Activated CD4-positive, alpha-beta T cell treated with anti-CD3 and anti-CD28 coated beads, Interleukin-2, amount 50 U/mL, for 48 hours (primary cell): Measurements from ENCODE around the gene ENOSF1.
"Not testable (repeated sequence)": the region's sequence is repeated elsewhere in the genome, so short reads cannot be mapped to it uniquely, and the experiment has no call there.

Experiments used
- DNase-seq, 2 experiments: peaks; one replicate each; pipeline ENCODE4 v3.0.0-alpha.2; 2020

The ENOSF1 gene

GRCh38 chr18:706405-706804, 6.0 kb downstream of the ENOSF1 start:
- DNase-seq, result no peak

GRCh38 chr18:703213-703967, 9.0 kb downstream of the ENOSF1 start:
- no peak for DNase-seq

GRCh38 chr18:697800-698199, 14.6 kb downstream of the ENOSF1 start:
- no peak for DNase-seq

GRCh38 chr18:697012-697411, 15.4 kb downstream of the ENOSF1 start:
- DNase-seq, result no peak

GRCh38 chr18:693466-694187, 18.8 kb downstream of the ENOSF1 start:
- no peak for DNase-seq

- DNase-seq, result no peak
Measured at GRCh38 chr18:692824-693223, 19.6 kb downstream of the ENOSF1 start.

- no peak for DNase-seq
Measured at GRCh38 chr18:688323-688722, 24.1 kb downstream of the ENOSF1 start.

GRCh38 chr18:686339-687111, 25.9 kb downstream of the ENOSF1 start:
- no peak for DNase-seq

- DNase-seq, result no peak
Measured at GRCh38 chr18:685438-685837, 27.0 kb downstream of the ENOSF1 start.

- DNase-seq, result no peak
Measured at GRCh38 chr18:683531-683930, 28.9 kb downstream of the ENOSF1 start.

GRCh38 chr18:682833-683232, 29.6 kb downstream of the ENOSF1 start:
- DNase-seq, result no peak

- not testable (repeated sequence) for DNase-seq
Measured at GRCh38 chr18:682416-682815, 30.0 kb downstream of the ENOSF1 start.

- peak; percentile 32 to 58 for DNase-seq
Measured at GRCh38 chr18:681985-682384, 30.4 kb downstream of the ENOSF1 start.

GRCh38 chr18:680392-680791, 32.0 kb downstream of the ENOSF1 start:
- DNase-seq, result no peak

- DNase-seq, result no peak
Measured at GRCh38 chr18:679516-679915, 32.9 kb downstream of the ENOSF1 start.

GRCh38 chr18:678482-679182, 33.8 kb downstream of the ENOSF1 start:
- no peak for DNase-seq

GRCh38 chr18:677951-678381, 34.5 kb downstream of the ENOSF1 start:
- DNase-seq, result no peak

- DNase-seq, result no peak
Measured at GRCh38 chr18:677145-677544, 35.3 kb downstream of the ENOSF1 start.

GRCh38 chr18:676736-677135, 35.7 kb downstream of the ENOSF1 start:
- no peak for DNase-seq

GRCh38 chr18:676069-676468, 36.4 kb downstream of the ENOSF1 start:
- DNase-seq, result no peak

GRCh38 chr18:675307-675706, 37.1 kb downstream of the ENOSF1 start:
- DNase-seq, result no peak

- DNase-seq, result no peak
Measured at GRCh38 chr18:673769-674168, 38.7 kb downstream of the ENOSF1 start.

- DNase-seq, result no peak
Measured at GRCh38 chr18:673317-673716, 39.1 kb downstream of the ENOSF1 start.
